ENCODE data around the gene ALPK1. TPM values are rescaled to one million over a fixed set of nuclear protein-coding genes. Genes with fewer than 3 reads are reported as not detected.

The ALPK1 gene
- total RNA-seq, 1 experiment from 2014 or later, result 0.17 TPM

DNA sequence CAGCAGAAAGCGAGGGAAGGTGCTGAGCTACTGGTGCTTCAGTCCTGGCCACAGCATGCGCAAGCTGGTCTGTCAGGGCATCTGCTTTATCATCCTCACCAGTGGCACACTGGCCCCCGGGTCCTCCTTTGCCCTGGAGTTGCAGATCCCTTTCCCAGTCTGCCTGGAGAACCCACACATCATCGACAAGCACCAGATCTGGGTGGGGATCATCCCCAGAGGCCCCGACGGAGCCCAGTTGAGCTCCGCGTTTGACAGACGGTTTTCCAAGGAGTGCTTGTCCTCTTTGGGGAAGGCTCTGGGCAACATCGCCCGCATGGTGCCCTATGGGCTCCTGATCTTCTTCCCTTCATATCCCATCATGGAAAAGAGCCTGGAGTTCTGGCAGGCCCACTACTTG, 60.3 kb downstream of the ALPK1 start:
- no CpG with 5 or more reads among the region's 11 CpGs for WGBS (ENCODE audit: extremely low coverage, insufficient read length, low lambda C conversion rate)
- H3K27ac Mint-ChIP-seq, result no peak overlapping the region; a peak in 1 of 7 replicates

More for the DNA sequence above, 60.3 kb downstream of the ALPK1 start:
- H3K4ac ChIP-seq (ENCODE audit: low read depth, low read length), result no peak overlapping the region
- no peak overlapping the region for H2BK20ac ChIP-seq (ENCODE audit: low read depth, low read length, poor library complexity, severe bottlenecking)
- no peak overlapping the region for H3K23ac ChIP-seq (ENCODE audit: insufficient read length, low read depth, low read length)
- H2BK12ac ChIP-seq (ENCODE audit: insufficient read length, low read depth, low read length), result no peak overlapping the region
- Mint-ChIP-seq H3K4me1 (peaks cover 16% of the 10 kb centered on the region in 2 experiments), H3K9me3 (peaks cover 15% of the 10 kb centered on the region in 2 experiments), H3K27me3 (ENCODE audit: low read depth) (peaks cover 9% of the 10 kb centered on the region; the same call in 1 of the 2 replicates), H3K4me3 (no peak overlapping the region), H3K36me3 (ENCODE audit: insufficient read depth in 1 of 3, low read depth in 3 of 3) (peaks cover 0 to 12% (median 6%) of the 10 kb centered on the region in 3 experiments; a peak in 4 of 7 replicates)
- H3K9ac ChIP-seq (ENCODE audit: extremely low read depth, insufficient read length, low read length), result no peak overlapping the region
- no peak overlapping the region for H2BK120ac ChIP-seq (ENCODE audit: low read depth, low read length, poor library complexity, severe bottlenecking)
- no peak overlapping the region for H3K18ac ChIP-seq (ENCODE audit: insufficient read length, low read depth, low read length)
- TF ChIP-seq, protein P1, sequence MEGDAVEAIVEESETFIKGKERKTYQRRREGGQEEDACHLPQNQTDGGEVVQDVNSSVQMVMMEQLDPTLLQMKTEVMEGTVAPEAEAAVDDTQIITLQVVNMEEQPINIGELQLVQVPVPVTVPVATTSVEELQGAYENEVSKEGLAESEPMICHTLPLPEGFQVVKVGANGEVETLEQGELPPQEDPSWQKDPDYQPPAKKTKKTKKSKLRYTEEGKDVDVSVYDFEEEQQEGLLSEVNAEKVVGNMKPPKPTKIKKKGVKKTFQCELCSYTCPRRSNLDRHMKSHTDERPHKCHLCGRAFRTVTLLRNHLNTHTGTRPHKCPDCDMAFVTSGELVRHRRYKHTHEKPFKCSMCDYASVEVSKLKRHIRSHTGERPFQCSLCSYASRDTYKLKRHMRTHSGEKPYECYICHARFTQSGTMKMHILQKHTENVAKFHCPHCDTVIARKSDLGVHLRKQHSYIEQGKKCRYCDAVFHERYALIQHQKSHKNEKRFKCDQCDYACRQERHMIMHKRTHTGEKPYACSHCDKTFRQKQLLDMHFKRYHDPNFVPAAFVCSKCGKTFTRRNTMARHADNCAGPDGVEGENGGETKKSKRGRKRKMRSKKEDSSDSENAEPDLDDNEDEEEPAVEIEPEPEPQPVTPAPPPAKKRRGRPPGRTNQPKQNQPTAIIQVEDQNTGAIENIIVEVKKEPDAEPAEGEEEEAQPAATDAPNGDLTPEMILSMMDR (conservative IDR thresholded peaks at IDR 0.05), result no peak
- H3K14ac ChIP-seq (ENCODE audit: insufficient read depth, low read length), result no peak overlapping the region
- no peaks in the 10 kb centered on the region for H3K23me2 ChIP-seq (ENCODE audit: insufficient read length, low read depth, low read length, poor library complexity, severe bottlenecking)
- no peak overlapping the region for H4K5ac ChIP-seq (ENCODE audit: insufficient read length, low read depth, low read length)
- H3K4me1 ChIP-seq (ENCODE audit: insufficient read depth, low read length), result no peaks in the 10 kb centered on the region
- no peaks in the 10 kb centered on the region for H3K9me3 ChIP-seq (ENCODE audit: control insufficient read depth, low read depth, low read length)
- H4K20me1 ChIP-seq (ENCODE audit: control insufficient read depth, insufficient read depth, insufficient read length), result no peaks in the 10 kb centered on the region
- no peak overlapping the region for H2BK15ac ChIP-seq (ENCODE audit: low read depth, low read length)
- no peak overlapping the region for H3T11ph ChIP-seq (ENCODE audit: low read length)
- H3K4me2 ChIP-seq (ENCODE audit: insufficient read depth, insufficient read length, low read length), result no peak overlapping the region
- no peak for DNase-seq
- no peak overlapping the region for H2AFZ ChIP-seq (ENCODE audit: low read length)
- no peak overlapping the region for H3K56ac ChIP-seq (ENCODE audit: insufficient read length, low read depth, low read length)
- H2BK5ac ChIP-seq (ENCODE audit: insufficient read length, low read length), result no peak overlapping the region
- H3K79me2 ChIP-seq (ENCODE audit: insufficient read depth, low read length), result no peaks in the 10 kb centered on the region
- no peak overlapping the region for H4K8ac ChIP-seq (replicated peaks; ENCODE audit: insufficient read length, low read depth, low read length)
- H3K79me1 ChIP-seq (ENCODE audit: insufficient read depth, low read depth, low read length, poor library complexity, severe bottlenecking), result no peaks in the 10 kb centered on the region
- H3K27ac ChIP-seq (ENCODE audit: insufficient read length, low read depth, low read length), result no peak overlapping the region
- H3K27me3 ChIP-seq (ENCODE audit: insufficient read depth, low read length), result no peaks in the 10 kb centered on the region
- H2AK5ac ChIP-seq (ENCODE audit: insufficient read length, low read length), result no peak overlapping the region
- H4K91ac ChIP-seq (ENCODE audit: insufficient read length, low read depth, low read length), result no peak overlapping the region

Measured in H9 (cell line).